Prostate gland (tissue), 2 donors: Measurements from ENCODE around the gene ARL14EPL. TPM values are rescaled to one million over a fixed set of nuclear protein-coding genes. Genes with fewer than 3 reads are reported as not detected.

ENCODE experiments used
- DNase-seq: peaks from one replicate; pipeline ENCODE4 v3.0.0-alpha.2; 2019; ENCODE audit warnings: low spot score
- H3K27ac ChIP-seq, 2 donors: fragments of 200-600 bp; sonication (generic); 2 replicates each; pipeline ENCODE4 v1.5.1; 2017 to 2019
- H3K27me3 ChIP-seq: fragments of 200-600 bp; sonication (generic); replicated peaks from 2 replicates; pipeline ENCODE4 v1.5.1; 2019; ENCODE audit not compliant: insufficient read depth
- H3K36me3 ChIP-seq, 2 donors: fragments of 200-600 bp; sonication (generic); 1 replicate in 1 of 2; 2 replicates in 1 of 2; pipeline versions ENCODE4 v1.5.1 to v1.8.1; 2017 to 2019
- H3K4me1 ChIP-seq: fragments of 200-600 bp; sonication (generic); replicated peaks from 2 replicates; pipeline ENCODE4 v1.5.1; 2019
- H3K4me3 ChIP-seq, 2 donors: fragments of 200-600 bp; sonication (generic); 2 replicates each; pipeline ENCODE4 v1.5.1; 2017 to 2019
- H3K9me3 ChIP-seq: fragments of 200-600 bp; sonication (generic); 2 replicates; pipeline ENCODE4 v1.5.1; 2017
- POLR2A ChIP-seq: fragments of 450-650 bp; IDR thresholded peaks from one replicate; pipeline ENCODE4 v1.6.1; 2016; ENCODE audit warnings: antibody characterized with exemption, mild to moderate bottlenecking
- POLR2AphosphoS5 ChIP-seq: sonication (generic); formaldehyde crosslinking; IDR thresholded peaks from one replicate; pipeline ENCODE4 v1.6.1; 2017; ENCODE audit warnings: antibody characterized with exemption
- WGBS: methylation state at CpG from one replicate; pipeline ENCODE4 v1.1.5; 2018; 5-methylcytosine and 5-hydroxymethylcytosine counted together
- intact Hi-C: fragments of 100-400 bp; cut with DNase I; formaldehyde crosslinking; loops from one replicate; pipeline ENCODE4 v1.14.2; 2022
- total RNA-seq, 2 donors: library from RNA; depleted of rRNA; stranded (reverse); fragments of >200 nt; gene quantifications; one replicate each; pipeline ENCODE4 v1.1.0, GENCODE V29; 2016
- TF ChIP-seq, protein P1 (sequence below), 4 experiments: fragments of 200-600 bp in 2 of 4; fragments of 450-650 bp in 2 of 4; sonication (generic) in 2 of 4; IDR thresholded peaks; 1 replicate in 3 of 4; 2 replicates in 1 of 4; pipeline ENCODE4 v1.5.1; 2016 to 2019; ENCODE audit warnings: antibody characterized with exemption in 4 of 4, mild to moderate bottlenecking in 2 of 4, moderate library complexity in 2 of 4

The ARL14EPL gene
- total RNA-seq, 2 donors from 2014 or later, result not detected

- WGBS, result 46% methylated on average over 3 of the region's 3 CpGs
Observed at GRCh38 chr5:116044073-116044472, 11.8 kb downstream of the ARL14EPL start.

GRCh38 chr5:116045821-116046220 is 13.5 kb downstream of the ARL14EPL start:
- Histone ChIP-seq H3K4me1 (no peaks in the 10 kb centered on the region), H3K36me3 (no peaks in the 10 kb centered on the region), H3K27ac (no peak overlapping the region), H3K4me3 (no peak overlapping the region), H3K9me3 (no peaks in the 10 kb centered on the region), H3K27me3 (no peaks in the 10 kb centered on the region)
- intact Hi-C loops, result no loop called here
- 85% methylated on average over 2 of the region's 2 CpGs for WGBS
- no peak for DNase-seq
- no peak for TF ChIP-seq POLR2A
- TF ChIP-seq, protein P1, sequence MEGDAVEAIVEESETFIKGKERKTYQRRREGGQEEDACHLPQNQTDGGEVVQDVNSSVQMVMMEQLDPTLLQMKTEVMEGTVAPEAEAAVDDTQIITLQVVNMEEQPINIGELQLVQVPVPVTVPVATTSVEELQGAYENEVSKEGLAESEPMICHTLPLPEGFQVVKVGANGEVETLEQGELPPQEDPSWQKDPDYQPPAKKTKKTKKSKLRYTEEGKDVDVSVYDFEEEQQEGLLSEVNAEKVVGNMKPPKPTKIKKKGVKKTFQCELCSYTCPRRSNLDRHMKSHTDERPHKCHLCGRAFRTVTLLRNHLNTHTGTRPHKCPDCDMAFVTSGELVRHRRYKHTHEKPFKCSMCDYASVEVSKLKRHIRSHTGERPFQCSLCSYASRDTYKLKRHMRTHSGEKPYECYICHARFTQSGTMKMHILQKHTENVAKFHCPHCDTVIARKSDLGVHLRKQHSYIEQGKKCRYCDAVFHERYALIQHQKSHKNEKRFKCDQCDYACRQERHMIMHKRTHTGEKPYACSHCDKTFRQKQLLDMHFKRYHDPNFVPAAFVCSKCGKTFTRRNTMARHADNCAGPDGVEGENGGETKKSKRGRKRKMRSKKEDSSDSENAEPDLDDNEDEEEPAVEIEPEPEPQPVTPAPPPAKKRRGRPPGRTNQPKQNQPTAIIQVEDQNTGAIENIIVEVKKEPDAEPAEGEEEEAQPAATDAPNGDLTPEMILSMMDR (IDR thresholded peaks at IDR 0.05), result no peak

More at GRCh38 chr5:116044073-116044472, 11.8 kb downstream of the ARL14EPL start:
- no peaks in the 10 kb centered on the region for H3K36me3 ChIP-seq
- no peak for DNase-seq
- H3K27me3 ChIP-seq, result no peaks in the 10 kb centered on the region
- no peak overlapping the region for H3K27ac ChIP-seq
- no peak for TF ChIP-seq POLR2AphosphoS5
- no peak for TF ChIP-seq POLR2A
- H3K4me1 ChIP-seq, result no peaks in the 10 kb centered on the region
- intact Hi-C loops, result no loop called here
- H3K4me3 ChIP-seq, result no peak overlapping the region
- no peaks in the 10 kb centered on the region for H3K9me3 ChIP-seq

GRCh38 chr5:116046261-116046660 is 14.0 kb downstream of the ARL14EPL start:
- no peaks in the 10 kb centered on the region for H3K4me1 ChIP-seq
- TF ChIP-seq POLR2AphosphoS5 (no peak), POLR2A (no peak)
- TF ChIP-seq, protein P1 (IDR thresholded peaks at IDR 0.05), result no peak
- no peak overlapping the region for H3K4me3 ChIP-seq
- no peaks in the 10 kb centered on the region for H3K9me3 ChIP-seq
- no peak overlapping the region for H3K27ac ChIP-seq
- WGBS, result 88% methylated on average over 3 of the region's 3 CpGs
- no peak for DNase-seq
- intact Hi-C loops, result no loop called here
- H3K27me3 ChIP-seq, result no peaks in the 10 kb centered on the region
- no peaks in the 10 kb centered on the region for H3K36me3 ChIP-seq

DNA sequence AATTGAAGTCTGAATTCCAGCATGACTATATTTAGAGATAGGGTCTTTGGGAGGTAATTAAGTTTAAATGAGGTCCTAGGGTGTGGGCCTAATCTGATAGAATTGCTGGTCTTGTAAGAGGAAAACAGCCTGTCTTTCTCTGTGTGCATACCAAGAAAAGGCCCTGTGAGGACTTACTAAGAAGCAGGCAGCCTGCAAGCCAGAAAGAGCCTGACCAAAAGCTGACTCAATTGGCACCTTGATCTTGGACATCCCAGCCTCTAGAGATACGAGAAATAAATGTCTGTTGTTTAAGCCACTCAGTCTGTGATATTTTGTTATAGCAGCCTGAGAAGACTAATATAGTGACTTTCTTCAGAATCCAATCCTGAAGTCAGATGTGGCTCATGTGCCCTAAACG is 14.6 kb downstream of the ARL14EPL start:
- WGBS, result 80% methylated on average over 2 of the region's 2 CpGs
- no peaks in the 10 kb centered on the region for H3K4me1 ChIP-seq
- H3K9me3 ChIP-seq, result no peaks in the 10 kb centered on the region
- intact Hi-C loops, result no loop called here
- DNase-seq, result no peak
- TF ChIP-seq POLR2AphosphoS5, result no peak
- no peak for TF ChIP-seq POLR2A
- TF ChIP-seq, protein P1 (IDR thresholded peaks at IDR 0.05), result no peak
- H3K36me3 ChIP-seq, result no peaks in the 10 kb centered on the region
- H3K27me3 ChIP-seq, result no peaks in the 10 kb centered on the region
- no peak overlapping the region for H3K4me3 ChIP-seq
- no peak overlapping the region for H3K27ac ChIP-seq

DNA sequence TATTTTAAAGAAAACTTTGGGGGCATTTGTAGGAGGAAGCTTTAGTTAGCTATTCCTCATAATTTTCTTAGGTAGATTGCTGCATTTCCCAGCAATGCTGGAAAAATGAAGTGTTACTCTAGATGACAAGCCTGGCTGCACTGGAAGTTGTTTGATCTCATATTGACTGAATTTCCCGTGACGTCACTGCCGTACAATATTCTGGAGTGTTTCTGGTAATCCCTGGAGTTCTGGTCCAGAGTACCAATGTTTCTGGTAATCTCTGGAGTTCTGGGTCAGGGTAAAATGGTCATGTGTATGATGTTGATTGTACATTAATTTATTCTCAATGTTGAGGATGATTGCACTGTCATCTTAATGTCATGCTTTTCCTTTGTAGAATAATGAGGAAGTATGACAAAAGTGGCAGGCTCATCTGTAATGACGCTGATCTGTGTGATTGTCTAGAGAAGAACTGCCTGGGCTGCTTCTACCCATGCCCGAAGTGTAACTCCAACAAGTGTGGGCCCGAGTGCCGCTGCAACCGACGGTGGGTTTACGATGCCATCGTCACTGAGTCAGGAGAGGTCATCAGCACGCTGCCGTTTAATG is 26.2 kb downstream of the ARL14EPL start:
- H3K36me3 ChIP-seq, result no peaks in the 10 kb centered on the region
- 72% methylated on average over 13 of the region's 13 CpGs for WGBS
- H3K27ac ChIP-seq, result no peak overlapping the region
- DNase-seq, result no peak
- no peak for TF ChIP-seq POLR2AphosphoS5
- TF ChIP-seq, protein P1 (IDR thresholded peaks at IDR 0.05), result no peak
- no peaks in the 10 kb centered on the region for H3K27me3 ChIP-seq
- no peaks in the 10 kb centered on the region for H3K4me1 ChIP-seq
- no peaks in the 10 kb centered on the region for H3K9me3 ChIP-seq
- intact Hi-C loops, result no loop called here
- no peak overlapping the region for H3K4me3 ChIP-seq
